GM18861 (cell line): Measurements from ENCODE around the gene ATP1A1.

Experiments used
- ATAC-seq: cut with Tn5 transposase; IDR thresholded peaks from one replicate; pipeline ENCODE4 v1.9.1; 2021; ENCODE audit not compliant: unreplicated experiment

The ATP1A1 gene

GRCh38 chr1:116434849-116435248, 61.8 kb downstream of the ATP1A1 start:
- ATAC-seq, result no peak

- ATAC-seq, result no peak
Measured at GRCh38 chr1:116435806-116436610, 63.0 kb downstream of the ATP1A1 start.

- ATAC-seq, result no peak
Measured at GRCh38 chr1:116436611-116436970, 63.5 kb downstream of the ATP1A1 start.

- ATAC-seq, result no peak
Measured at GRCh38 chr1:116439701-116440100, 66.7 kb downstream of the ATP1A1 start.

- no peak for ATAC-seq
Measured at GRCh38 chr1:116440731-116441130, 67.7 kb downstream of the ATP1A1 start.

- ATAC-seq, result no peak
Measured at GRCh38 chr1:116445534-116445933, 72.5 kb downstream of the ATP1A1 start.

- no peak for ATAC-seq
Measured at GRCh38 chr1:116446686-116447085, 73.6 kb downstream of the ATP1A1 start.

GRCh38 chr1:116448785-116449385, 75.8 kb downstream of the ATP1A1 start:
- no peak for ATAC-seq

- ATAC-seq, result no peak
Measured at GRCh38 chr1:116449578-116449977, 76.5 kb downstream of the ATP1A1 start.

GRCh38 chr1:116451702-116452101, 78.7 kb downstream of the ATP1A1 start:
- ATAC-seq, result no peak

GRCh38 chr1:116453481-116453880, 80.4 kb downstream of the ATP1A1 start:
- no peak for ATAC-seq

- no peak for ATAC-seq
Measured at GRCh38 chr1:116453906-116454305, 80.9 kb downstream of the ATP1A1 start.
